AG09309 (cell line): Measurements from ENCODE around the gene KCTD4.
A peak's percentile ranks its signal among the peaks of the same experiment; 100 is the strongest.

ENCODE experiments used
- DNase-seq: peaks from one replicate; pipeline ENCODE4 v3.0.0-alpha.2; 2010; ENCODE audit warnings: low read depth
- H3K4me3 ChIP-seq: 2 replicates; pipeline ENCODE4 v1.5.1; 2011; ENCODE audit warnings: mild to moderate bottlenecking, low read depth, low read length, moderate library complexity; ENCODE audit not compliant: control insufficient read depth
- CTCF ChIP-seq: IDR thresholded peaks from 2 replicates; pipeline ENCODE4 v1.5.1; 2011; ENCODE audit warnings: mild to moderate bottlenecking, low read depth, low read length, inconsistent platforms; ENCODE audit not compliant: insufficient read depth, control insufficient read depth; ENCODE audit errors: missing control alignments

The KCTD4 gene

GRCh38 chr13:45167611-45168554 lies 33.0 kb downstream of the KCTD4 start:
- no peak overlapping the region for H3K4me3 ChIP-seq
- TF ChIP-seq CTCF = no peak
- no peak for DNase-seq

- no peak for TF ChIP-seq CTCF
- no peak overlapping the region for H3K4me3 ChIP-seq
- no peak for DNase-seq
Measured at GRCh38 chr13:45166858-45167257, 34.0 kb downstream of the KCTD4 start.

GRCh38 chr13:45162821-45163220 lies 38.0 kb downstream of the KCTD4 start:
- no peak for TF ChIP-seq CTCF
- DNase-seq = peak; percentile 74
- no peak overlapping the region for H3K4me3 ChIP-seq

GRCh38 chr13:45162194-45162593 lies 38.7 kb downstream of the KCTD4 start:
- TF ChIP-seq CTCF = no peak
- no peak overlapping the region for H3K4me3 ChIP-seq
- no peak for DNase-seq

GRCh38 chr13:45156565-45157361 lies 44.1 kb downstream of the KCTD4 start:
- no peak overlapping the region for H3K4me3 ChIP-seq
- TF ChIP-seq CTCF = no peak
- no peak for DNase-seq

- no peak overlapping the region for H3K4me3 ChIP-seq
- TF ChIP-seq CTCF = no peak
- DNase-seq = no peak
Measured at GRCh38 chr13:45149964-45150363, 50.9 kb downstream of the KCTD4 start.
